Neural cell (in vitro differentiated cells): Measurements from ENCODE around the gene RFNG.

Experiments
- CTCF ChIP-seq: fragments of 450-650 bp; IDR thresholded peaks from 2 replicates; pipeline ENCODE4 v1.5.1; 2014; ENCODE audit warnings: antibody characterized with exemption, mild to moderate bottlenecking, moderate library complexity; ENCODE audit not compliant: poor library complexity, severe bottlenecking
- EZH2 ChIP-seq: fragments of 200-600, 300-800 bp; shearing (Covaris generic), sonication (generic); IDR thresholded peaks from 2 replicates; pipeline ENCODE4 v1.6.1; 2014; ENCODE audit warnings: antibody characterized with exemption, low read length, borderline replicate concordance, mild to moderate bottlenecking; ENCODE audit not compliant: insufficient read depth, poor library complexity, severe bottlenecking
- POLR2AphosphoS5 ChIP-seq: IDR thresholded peaks from 2 replicates; pipeline ENCODE4 v1.6.1; 2012
- REST ChIP-seq: IDR thresholded peaks from 2 replicates; pipeline ENCODE4 v1.6.1; 2012; ENCODE audit warnings: borderline replicate concordance
- SMC3 ChIP-seq: fragments of 450-650 bp; conservative IDR thresholded peaks from 2 replicates; pipeline ENCODE4 v1.6.1; 2014; ENCODE audit warnings: antibody characterized with exemption, mild to moderate bottlenecking, moderate library complexity; ENCODE audit not compliant: poor library complexity

GRCh38 chr17:82084373-82085030 is 32.9 kb upstream of the RFNG start:
- TF ChIP-seq REST (no peak), SMC3 (no peak), EZH2 (no peak), CTCF (no peak), POLR2AphosphoS5 (no peak)
